Measurements from ENCODE around the gene SNAI1.

DNA sequence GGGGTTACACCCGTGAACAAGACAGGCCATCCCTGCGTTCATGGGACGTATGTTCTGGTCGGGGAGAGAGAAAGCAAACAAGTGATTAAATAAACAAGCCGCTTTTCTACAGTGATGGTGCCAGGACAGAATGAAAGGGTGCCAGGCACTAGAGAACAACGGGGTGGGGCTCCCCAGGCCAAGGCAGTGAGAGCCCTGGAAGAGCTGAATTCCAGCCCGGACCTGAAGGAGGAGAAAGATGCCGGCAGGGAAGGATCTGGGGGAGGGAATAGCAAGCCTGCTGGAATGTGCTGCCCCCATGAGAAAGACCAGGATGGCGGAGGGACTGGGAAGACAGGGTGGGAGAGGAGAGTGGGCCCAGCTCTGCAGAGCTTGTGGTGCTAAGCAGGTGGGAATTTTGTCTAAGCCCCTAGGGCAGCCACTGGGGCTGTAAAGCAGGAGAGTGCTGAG is 7.5 kb downstream of the SNAI1 start:
- TF ChIP-seq POLR2A (IDR thresholded peaks at IDR 0.05) (no peak), CTCF (IDR thresholded peaks at IDR 0.05) (no peak), POLR2AphosphoS5 (IDR thresholded peaks at IDR 0.05) (no peak), EP300 (IDR thresholded peaks at IDR 0.05; ENCODE audit: low read depth) (no peak)

All from transverse colon (tissue), 4 donors.